Stimulated activated naive CD8-positive, alpha-beta T cell treated with anti-CD3 and anti-CD28 coated beads, Interleukin-15, amount 100 ng/mL, for 72 hours (primary cell): ENCODE measurements around the gene RNF112.

Experiments
- ATAC-seq: fragments of 150-1000 bp; cut with Tn5 transposase; 2 replicates; pipeline ENCODE4 v1.10.0; 2021; ENCODE audit warnings: mild to moderate bottlenecking, moderate library complexity
- DNase-seq, 2 donors: peaks; one replicate each; pipeline ENCODE4 v3.0.0; 2021 to 2022
- H3K27ac Mint-ChIP-seq, 2 donors: one replicate each; pipeline ENCODE4 v1.8.0; 2022; ENCODE audit warnings: mild to moderate bottlenecking in 2 of 2, mixed read lengths in 2 of 2, moderate library complexity in 2 of 2
- H3K27me3 Mint-ChIP-seq: one replicate; pipeline ENCODE4 v1.8.0; 2022; ENCODE audit warnings: mixed read lengths
- H3K4me1 Mint-ChIP-seq: one replicate; pipeline ENCODE4 v1.8.0; 2022; ENCODE audit warnings: mild to moderate bottlenecking, mixed read lengths
- H3K4me3 Mint-ChIP-seq, 2 donors: one replicate each; pipeline ENCODE4 v1.8.0; 2022; ENCODE audit warnings: mild to moderate bottlenecking in 2 of 2, mixed read lengths in 2 of 2, moderate library complexity in 1 of 2
- H3K9me3 Mint-ChIP-seq, 2 donors: one replicate each; pipeline ENCODE4 v1.8.0; 2022; ENCODE audit warnings: mixed read lengths in 2 of 2

RNF112 gene

DNA sequence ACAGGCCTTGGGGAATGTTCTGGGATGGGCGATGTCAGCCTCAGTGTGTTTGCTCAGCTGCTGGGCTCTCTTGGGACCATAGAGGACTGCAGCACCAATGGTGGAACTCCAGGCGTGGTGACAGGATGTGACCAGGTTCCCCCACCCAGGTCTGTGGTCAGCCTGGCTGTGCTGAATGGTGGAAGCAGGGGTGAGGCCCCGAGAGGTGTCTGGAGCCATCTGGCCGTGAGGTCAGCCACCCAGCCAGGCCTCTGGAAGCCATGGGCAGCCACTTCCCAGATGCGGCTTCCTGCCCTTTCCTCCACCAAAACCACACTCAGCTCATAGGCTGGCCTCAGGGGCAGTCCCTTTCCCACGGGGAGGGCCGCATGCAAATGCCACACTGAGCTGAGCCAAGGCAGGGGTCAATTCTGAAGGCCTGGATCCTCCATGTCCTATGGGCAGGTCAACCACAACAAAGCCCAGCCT, 40.5 kb upstream of the RNF112 start:
- Mint-ChIP-seq H3K27me3 (no peaks in the 10 kb centered on the region), H3K4me1 (peaks cover 30% of the 10 kb centered on the region), H3K4me3 (peak overlapping the region in 1 of 2 donors; percentile 34), H3K9me3 (no peaks in the 10 kb centered on the region), H3K27ac (peak overlapping the region in 1 of 2 donors; percentile 9)
- peak; percentile 65 for ATAC-seq
- DNase-seq = no peak

DNA sequence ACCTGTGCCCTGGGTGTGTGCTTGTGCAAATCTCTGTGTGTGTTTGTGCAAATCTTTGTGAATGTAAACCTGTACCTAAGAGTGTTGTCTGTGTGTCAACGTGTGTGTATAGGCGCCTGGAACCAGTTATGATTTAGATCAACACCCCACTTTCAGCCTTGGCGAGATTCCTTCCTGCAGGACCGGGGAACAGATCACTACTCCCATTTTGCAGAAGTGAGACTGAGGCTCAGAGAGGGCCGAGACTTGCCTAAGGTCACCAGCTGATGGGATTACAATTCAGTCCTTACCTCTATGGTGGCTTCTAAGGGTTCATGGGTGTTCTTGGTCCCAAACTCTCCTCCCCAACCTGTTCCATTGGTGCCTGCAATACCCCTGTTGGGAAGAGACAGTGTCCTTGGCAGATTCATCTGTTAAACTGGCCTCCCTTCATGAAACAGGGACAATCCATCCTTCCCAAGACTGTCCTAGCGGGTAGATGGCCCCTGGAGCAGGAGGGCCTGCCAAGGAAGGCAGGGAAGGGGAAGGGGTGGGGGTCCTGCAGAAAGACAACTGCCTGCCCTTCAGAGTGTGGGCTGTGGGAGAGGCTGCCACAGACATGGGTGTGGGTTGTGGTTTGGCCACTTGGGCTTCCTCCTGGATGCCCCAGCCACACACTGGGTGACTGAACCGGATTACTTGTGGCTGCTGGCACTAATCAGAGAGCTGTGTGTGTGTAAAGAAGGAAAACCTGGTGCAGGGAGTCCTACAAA, 39.6 kb upstream of the RNF112 start:
- no peaks in the 10 kb centered on the region for H3K9me3 Mint-ChIP-seq
- no peak overlapping the region for H3K27ac Mint-ChIP-seq
- peaks cover 35% of the 10 kb centered on the region for H3K4me1 Mint-ChIP-seq
- DNase-seq (no peak), ATAC-seq (no peak)
- H3K27me3 Mint-ChIP-seq = no peaks in the 10 kb centered on the region
- H3K4me3 Mint-ChIP-seq = no peak overlapping the region

DNA sequence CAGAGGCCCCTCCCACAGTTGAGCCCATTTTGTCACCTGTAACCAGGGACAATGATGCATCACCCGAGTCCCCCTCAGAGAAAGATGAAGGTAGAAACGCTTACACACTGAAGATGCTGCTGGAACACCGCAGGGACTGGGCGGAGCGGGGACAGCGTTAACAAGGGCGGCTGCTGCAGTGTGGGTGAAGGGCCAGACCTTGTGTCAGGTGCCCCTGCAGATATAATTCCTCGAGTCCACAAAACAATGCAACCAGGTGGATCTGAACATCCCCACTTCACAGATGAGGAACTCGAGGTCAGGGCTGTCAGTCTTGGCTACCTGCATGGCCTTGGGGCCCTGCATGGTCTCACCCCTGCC, 39.0 kb upstream of the RNF112 start:
- peaks cover 40% of the 10 kb centered on the region for H3K4me1 Mint-ChIP-seq
- peak overlapping the region in 1 of 2 donors; percentile 85 for H3K27ac Mint-ChIP-seq
- DNase-seq = no peak
- H3K27me3 Mint-ChIP-seq = no peaks in the 10 kb centered on the region
- ATAC-seq = no peak
- no peaks in the 10 kb centered on the region for H3K9me3 Mint-ChIP-seq
- H3K4me3 Mint-ChIP-seq = no peak overlapping the region

DNA sequence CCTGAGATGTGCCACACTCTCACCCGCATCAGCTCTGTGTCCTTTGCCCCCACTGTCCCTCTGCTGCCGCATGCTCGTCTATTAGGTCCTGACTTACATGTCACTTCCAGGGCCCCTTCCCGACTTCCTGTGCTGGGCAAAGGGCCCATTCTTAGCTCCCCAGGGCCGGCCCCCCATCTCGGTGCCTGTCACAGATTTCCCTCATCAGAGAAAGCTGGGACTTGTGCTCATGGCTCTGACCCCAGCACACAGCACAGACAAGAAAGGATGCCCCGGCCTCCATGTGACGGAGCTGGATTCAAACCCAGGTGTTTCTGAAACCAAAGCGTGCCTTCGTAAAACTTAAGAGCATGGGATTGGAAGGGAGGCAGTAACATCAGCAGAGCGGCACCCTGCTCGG, 38.6 kb upstream of the RNF112 start:
- peaks cover 43% of the 10 kb centered on the region for H3K4me1 Mint-ChIP-seq
- no peak overlapping the region for H3K4me3 Mint-ChIP-seq
- no peak overlapping the region for H3K27ac Mint-ChIP-seq
- DNase-seq (no peak), ATAC-seq (no peak)
- no peaks in the 10 kb centered on the region for H3K27me3 Mint-ChIP-seq
- no peaks in the 10 kb centered on the region for H3K9me3 Mint-ChIP-seq

DNA sequence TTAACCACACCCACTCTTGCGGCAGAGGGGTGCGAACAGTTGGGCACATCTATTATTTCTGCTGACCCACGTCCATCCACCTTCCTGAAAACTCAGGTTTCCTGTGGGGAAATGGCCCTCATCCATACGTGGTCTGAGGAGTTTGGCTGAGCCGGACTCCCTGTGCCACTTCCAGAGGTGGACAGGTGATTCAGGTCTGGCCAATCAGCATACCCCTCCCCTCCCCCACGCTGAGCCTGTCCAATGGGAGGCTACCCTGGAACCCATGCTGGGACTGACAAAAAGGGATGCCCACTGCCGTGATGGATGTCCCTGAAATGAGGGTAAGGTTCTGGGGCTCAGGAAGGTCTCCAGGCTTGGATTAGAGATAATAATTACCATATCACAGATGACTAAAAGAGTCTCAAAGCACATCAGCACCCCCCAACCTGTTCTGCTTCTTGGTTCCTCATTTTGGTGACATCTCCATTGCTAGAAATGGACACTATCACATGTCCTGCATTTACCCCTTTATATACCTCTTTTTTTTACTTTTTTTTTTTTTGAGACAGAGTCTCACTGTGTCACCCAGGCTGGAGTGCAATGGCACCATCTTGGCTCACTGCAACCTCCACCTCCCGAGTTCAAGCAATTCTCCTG, 38.0 kb upstream of the RNF112 start:
- Mint-ChIP-seq H3K27ac (no peak overlapping the region), H3K4me3 (no peak overlapping the region), H3K4me1 (peaks cover 43% of the 10 kb centered on the region), H3K9me3 (no peaks in the 10 kb centered on the region), H3K27me3 (no peaks in the 10 kb centered on the region)
- ATAC-seq = no peak
- DNase-seq = no peak

DNA sequence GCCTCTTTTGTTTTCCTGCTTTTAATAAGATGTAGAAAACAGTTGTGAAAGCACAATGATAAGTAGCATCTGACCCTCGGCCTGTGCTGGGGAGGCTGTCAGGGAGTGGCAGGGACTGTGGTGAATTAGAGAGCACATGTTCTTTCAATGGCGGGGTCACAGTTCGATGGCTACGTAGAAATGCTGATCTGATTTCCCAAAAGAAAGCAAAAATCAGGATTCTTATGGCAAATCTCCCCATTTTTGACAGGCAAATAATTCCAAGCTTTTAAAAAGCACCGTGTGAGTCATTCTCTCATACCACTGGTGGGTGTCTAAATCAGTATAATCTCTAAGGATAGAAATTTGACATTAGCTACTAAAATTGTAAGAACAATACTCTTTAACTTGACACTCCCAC, 36.9 kb upstream of the RNF112 start:
- Mint-ChIP-seq H3K27ac (no peak overlapping the region), H3K4me3 (no peak overlapping the region)

DNA sequence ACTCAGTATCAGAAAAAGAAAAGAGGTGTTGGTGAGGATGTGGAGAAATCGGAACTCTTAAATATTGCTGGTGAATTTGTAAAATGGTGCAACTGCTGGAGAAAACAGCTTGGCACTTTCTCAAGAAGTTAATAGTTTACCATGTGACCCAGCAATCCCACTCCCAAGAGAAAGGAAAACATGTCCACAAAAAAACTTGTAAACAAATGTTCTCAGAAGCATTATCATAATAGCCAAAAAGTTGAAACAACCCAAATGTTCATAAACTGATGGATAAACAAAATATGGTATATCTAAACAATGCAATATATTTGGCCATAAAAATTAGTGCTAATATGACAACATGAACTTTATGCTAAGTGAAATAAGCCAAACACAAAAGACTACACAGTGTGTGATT, 35.3 kb upstream of the RNF112 start:
- H3K4me1 Mint-ChIP-seq = peaks cover 42% of the 10 kb centered on the region
- DNase-seq (no peak), ATAC-seq (no peak)
- no peaks in the 10 kb centered on the region for H3K9me3 Mint-ChIP-seq
- peak overlapping the region in 1 of 2 donors; percentile 36 for H3K4me3 Mint-ChIP-seq
- H3K27ac Mint-ChIP-seq = no peak overlapping the region
- H3K27me3 Mint-ChIP-seq = no peaks in the 10 kb centered on the region

More for the DNA sequence above, 36.9 kb upstream of the RNF112 start:
- Mint-ChIP-seq H3K27me3 (no peaks in the 10 kb centered on the region), H3K4me1 (peaks cover 48% of the 10 kb centered on the region), H3K9me3 (no peaks in the 10 kb centered on the region)
- ATAC-seq (no peak), DNase-seq (no peak)

DNA sequence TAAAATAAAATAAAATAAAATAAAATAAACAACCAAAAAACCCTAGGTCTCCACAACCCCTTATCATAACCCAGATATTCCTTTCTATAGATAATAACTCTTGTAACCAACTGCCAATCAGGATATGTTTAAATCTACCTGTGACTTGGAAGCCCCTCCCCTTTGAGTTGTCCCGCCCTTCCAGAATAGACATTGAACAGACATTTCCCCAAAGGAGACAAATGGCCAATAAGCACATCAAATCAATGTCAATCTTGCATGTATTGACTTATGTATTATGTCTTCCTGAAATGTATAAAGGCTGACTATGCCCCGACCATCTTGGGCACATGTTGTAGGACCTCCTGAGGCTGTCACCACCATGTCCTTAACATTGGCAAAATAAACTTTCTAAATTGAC, 34.2 kb upstream of the RNF112 start:
- no peak for ATAC-seq
- Mint-ChIP-seq H3K9me3 (no peaks in the 10 kb centered on the region), H3K4me3 (peak overlapping the region; percentile 92 to 100), H3K4me1 (peaks cover 33% of the 10 kb centered on the region), H3K27me3 (no peaks in the 10 kb centered on the region), H3K27ac (peak overlapping the region in 1 of 2 donors; percentile 97)
- no peak for DNase-seq

DNA sequence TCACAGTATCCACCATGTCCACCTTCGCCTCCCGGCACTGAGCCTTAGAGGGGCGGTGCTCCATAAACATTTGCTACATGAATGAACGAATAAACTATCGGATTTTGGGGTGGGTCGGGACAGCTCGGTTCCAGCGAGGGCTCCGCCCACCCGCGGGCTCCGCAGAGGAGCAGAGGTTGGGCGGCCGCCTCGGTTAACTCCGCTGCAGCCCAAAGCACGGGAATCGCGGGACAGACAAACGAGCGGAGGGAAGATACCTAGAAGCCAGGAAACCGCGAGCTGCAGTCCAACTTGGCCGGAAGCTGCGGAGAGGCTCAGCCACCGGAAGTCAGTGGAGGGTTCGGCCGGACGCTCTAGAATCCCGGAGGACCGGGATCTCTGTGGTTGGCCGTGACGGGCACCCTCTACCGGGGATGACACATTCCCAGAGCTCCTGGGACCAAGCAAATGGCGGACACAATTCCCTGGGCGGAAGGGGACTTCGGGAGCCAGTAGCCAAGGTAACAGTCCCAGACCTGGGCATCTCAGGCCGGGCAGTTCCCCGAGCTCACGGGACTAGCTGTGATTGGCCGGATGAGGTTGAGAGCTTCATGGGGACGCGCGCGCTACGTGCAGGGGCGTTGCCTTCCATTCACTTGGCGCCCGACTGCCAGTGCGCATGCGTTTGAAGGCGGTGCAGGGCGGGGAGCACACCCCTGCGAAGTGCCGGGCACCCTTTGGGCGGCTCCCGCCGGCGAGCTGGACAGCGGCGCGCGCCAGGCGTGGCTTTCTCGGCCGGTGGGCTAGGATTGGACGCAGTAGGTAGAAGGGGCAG, 33.2 kb upstream of the RNF112 start:
- H3K27ac Mint-ChIP-seq = peak overlapping the region; percentile 97 to 100
- DNase-seq (peak; percentile 98), ATAC-seq (peak; percentile 97)
- peak overlapping the region; percentile 92 to 100 for H3K4me3 Mint-ChIP-seq
- no peaks in the 10 kb centered on the region for H3K27me3 Mint-ChIP-seq
- no peaks in the 10 kb centered on the region for H3K9me3 Mint-ChIP-seq
- peaks cover 25% of the 10 kb centered on the region for H3K4me1 Mint-ChIP-seq

DNA sequence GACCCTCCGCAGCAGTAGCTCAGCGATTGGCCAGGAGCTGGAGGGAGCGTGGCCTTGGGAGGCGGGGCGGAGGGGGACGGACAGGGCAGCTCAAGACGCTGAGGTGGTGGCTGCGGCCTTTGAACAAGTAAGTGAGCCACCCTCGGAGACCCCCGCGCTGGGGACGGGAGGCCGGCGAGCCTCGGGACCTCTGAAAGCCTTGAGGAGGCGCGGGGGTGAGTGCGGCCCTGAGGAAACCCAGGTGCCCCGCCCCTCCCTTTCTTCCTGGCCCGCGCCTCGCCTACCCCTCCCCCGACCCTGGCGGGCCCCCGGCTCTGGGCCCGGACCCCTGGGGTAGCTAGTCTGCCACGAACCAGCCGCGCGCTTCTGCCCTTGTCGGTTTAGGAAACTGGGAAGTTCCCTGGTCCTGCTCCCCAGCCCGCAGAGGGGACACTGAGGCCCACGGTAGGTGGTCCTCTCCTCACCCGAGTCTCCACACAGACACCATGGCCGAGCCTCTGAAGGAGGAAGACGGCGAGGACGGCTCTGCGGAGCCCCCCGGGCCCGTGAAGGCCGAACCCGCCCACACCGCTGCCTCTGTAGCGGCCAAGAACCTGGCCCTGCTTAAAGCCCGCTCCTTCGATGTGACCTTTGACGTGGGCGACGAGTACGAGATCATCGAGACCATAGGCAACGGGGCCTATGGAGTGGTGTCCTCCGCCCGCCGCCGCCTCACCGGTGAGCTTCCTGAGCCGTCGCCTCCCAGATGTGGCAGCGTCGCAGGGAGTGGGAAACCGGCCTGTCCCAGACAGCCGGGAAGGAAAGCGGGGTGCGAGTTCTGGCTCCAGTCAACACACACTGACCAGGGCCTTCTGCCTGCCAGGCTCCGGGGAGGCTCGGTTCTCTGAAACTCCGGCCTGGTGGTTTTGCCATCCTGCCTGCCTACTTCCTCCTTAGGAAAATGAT, 32.3 kb upstream of the RNF112 start, which contains the start of gene MAPK7:
Gene MAPK7 (plus strand): TSS at position 83 of the 945 bp plus-strand sequence. CDS start 403 bp downstream, at position 486.
- H3K4me1 Mint-ChIP-seq = peaks cover 25% of the 10 kb centered on the region
- peak; percentile 31 for ATAC-seq
- DNase-seq = no peak
- H3K27me3 Mint-ChIP-seq = no peaks in the 10 kb centered on the region
- H3K4me3 Mint-ChIP-seq = peak within 1 kb of the TSS; percentile 92 to 100
- H3K9me3 Mint-ChIP-seq = no peaks in the 10 kb centered on the region
- H3K27ac Mint-ChIP-seq = peak within 1 kb of the TSS; percentile 97 to 100

DNA sequence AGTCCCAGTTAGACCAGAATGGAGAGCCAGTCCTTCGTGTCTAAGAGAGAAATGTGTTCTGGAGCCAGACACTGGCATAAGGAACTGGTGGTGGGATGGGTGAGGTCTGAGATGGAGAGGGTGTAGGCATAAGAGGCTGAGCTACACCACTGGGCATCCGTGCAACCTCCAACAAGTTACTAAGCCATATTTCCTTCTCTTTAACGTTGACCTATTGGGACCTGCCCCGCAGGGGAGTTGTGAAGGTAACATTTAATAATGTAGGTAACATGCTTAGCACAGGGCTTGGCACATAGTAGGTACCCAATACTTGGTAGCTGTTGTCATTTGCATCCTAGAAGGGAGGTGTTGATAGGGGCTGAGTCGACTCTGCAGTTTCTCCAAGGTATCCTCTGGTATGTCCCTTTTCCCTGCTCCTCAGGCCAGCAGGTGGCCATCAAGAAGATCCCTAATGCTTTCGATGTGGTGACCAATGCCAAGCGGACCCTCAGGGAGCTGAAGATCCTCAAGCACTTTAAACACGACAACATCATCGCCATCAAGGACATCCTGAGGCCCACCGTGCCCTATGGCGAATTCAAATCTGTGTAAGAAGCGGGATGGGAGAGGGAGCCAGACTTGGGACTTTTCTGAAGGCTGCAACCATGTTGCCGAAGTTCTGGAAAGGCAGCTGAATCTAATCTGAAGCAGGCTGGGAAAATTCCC, 31.5 kb upstream of the RNF112 start:
- no peaks in the 10 kb centered on the region for H3K9me3 Mint-ChIP-seq
- H3K4me1 Mint-ChIP-seq = peaks cover 30% of the 10 kb centered on the region
- no peak overlapping the region for H3K27ac Mint-ChIP-seq
- peak overlapping the region; percentile 92 to 100 for H3K4me3 Mint-ChIP-seq
- ATAC-seq (no peak), DNase-seq (no peak)
- no peaks in the 10 kb centered on the region for H3K27me3 Mint-ChIP-seq

DNA sequence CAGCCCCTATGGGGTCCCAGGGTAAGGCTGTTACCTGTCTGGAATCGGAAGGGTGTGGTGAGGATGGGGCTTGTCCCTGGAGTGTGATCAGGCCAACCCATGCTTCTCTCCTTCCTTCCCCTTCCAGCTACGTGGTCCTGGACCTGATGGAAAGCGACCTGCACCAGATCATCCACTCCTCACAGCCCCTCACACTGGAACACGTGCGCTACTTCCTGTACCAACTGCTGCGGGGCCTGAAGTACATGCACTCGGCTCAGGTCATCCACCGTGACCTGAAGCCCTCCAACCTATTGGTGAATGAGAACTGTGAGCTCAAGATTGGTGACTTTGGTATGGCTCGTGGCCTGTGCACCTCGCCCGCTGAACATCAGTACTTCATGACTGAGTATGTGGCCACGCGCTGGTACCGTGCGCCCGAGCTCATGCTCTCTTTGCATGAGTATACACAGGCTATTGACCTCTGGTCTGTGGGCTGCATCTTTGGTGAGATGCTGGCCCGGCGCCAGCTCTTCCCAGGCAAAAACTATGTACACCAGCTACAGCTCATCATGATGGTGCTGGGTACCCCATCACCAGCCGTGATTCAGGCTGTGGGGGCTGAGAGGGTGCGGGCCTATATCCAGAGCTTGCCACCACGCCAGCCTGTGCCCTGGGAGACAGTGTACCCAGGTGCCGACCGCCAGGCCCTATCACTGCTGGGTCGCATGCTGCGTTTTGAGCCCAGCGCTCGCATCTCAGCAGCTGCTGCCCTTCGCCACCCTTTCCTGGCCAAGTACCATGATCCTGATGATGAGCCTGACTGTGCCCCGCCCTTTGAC, 30.3 kb upstream of the RNF112 start:
- no peak for ATAC-seq
- no peaks in the 10 kb centered on the region for H3K27me3 Mint-ChIP-seq
- peaks cover 32% of the 10 kb centered on the region for H3K4me1 Mint-ChIP-seq
- H3K4me3 Mint-ChIP-seq = no peak overlapping the region
- no peak overlapping the region for H3K27ac Mint-ChIP-seq
- DNase-seq = no peak
- no peaks in the 10 kb centered on the region for H3K9me3 Mint-ChIP-seq

DNA sequence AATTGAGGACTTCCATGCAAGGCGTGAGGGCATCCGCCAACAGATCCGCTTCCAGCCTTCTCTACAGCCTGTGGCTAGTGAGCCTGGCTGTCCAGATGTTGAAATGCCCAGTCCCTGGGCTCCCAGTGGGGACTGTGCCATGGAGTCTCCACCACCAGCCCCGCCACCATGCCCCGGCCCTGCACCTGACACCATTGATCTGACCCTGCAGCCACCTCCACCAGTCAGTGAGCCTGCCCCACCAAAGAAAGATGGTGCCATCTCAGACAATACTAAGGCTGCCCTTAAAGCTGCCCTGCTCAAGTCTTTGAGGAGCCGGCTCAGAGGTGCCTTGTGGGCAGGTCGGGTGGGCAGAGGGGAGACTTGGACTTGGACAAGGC, 29.7 kb upstream of the RNF112 start:
- DNase-seq (no peak), ATAC-seq (no peak)
- no peak overlapping the region for H3K4me3 Mint-ChIP-seq
- H3K27me3 Mint-ChIP-seq = no peaks in the 10 kb centered on the region
- H3K27ac Mint-ChIP-seq = no peak overlapping the region
- H3K9me3 Mint-ChIP-seq = no peaks in the 10 kb centered on the region
- peaks cover 31% of the 10 kb centered on the region for H3K4me1 Mint-ChIP-seq
